IMR-90 (cell line): ENCODE data around the gene TRIM24.

Source experiments
- BHLHE40 ChIP-seq: fragments of 150-350 bp; IDR thresholded peaks from 2 replicates; pipeline ENCODE4 v1.6.1; 2016; ENCODE audit warnings: mild to moderate bottlenecking, low read depth, low read length
- CEBPB ChIP-seq: IDR thresholded peaks from 2 replicates; pipeline ENCODE4 v1.6.1; 2012; ENCODE audit warnings: low read depth, low read length, improper control_type of control experiment
- CTCF ChIP-seq: conservative IDR thresholded peaks from 2 replicates; pipeline ENCODE4 v1.5.1; 2012; ENCODE audit warnings: mild to moderate bottlenecking, low read depth, low read length, improper control_type of control experiment
- ELK1 ChIP-seq: fragments of 150-350 bp; IDR thresholded peaks from 2 replicates; pipeline ENCODE4 v1.6.1; 2016; ENCODE audit warnings: low read depth, mild to moderate bottlenecking, low read length, moderate library complexity, borderline replicate concordance
- MXI1 ChIP-seq: IDR thresholded peaks from 2 replicates; pipeline ENCODE4 v1.6.1; 2012; ENCODE audit warnings: low read depth, mild to moderate bottlenecking, low read length, moderate library complexity, borderline replicate concordance
- POLR2A ChIP-seq: IDR thresholded peaks from 2 replicates; pipeline ENCODE4 v1.6.1; 2012; ENCODE audit warnings: mild to moderate bottlenecking, low read depth, low read length
- RAD21 ChIP-seq: IDR thresholded peaks from 2 replicates; pipeline ENCODE4 v1.6.1; 2012; ENCODE audit warnings: low read length, improper control_type of control experiment
- RCOR1 ChIP-seq: IDR thresholded peaks from 2 replicates; pipeline ENCODE4 v1.6.1; 2012; ENCODE audit warnings: mild to moderate bottlenecking, low read length, improper control_type of control experiment; ENCODE audit not compliant: insufficient replicate concordance
- SMC3 ChIP-seq: fragments of 150-350 bp; IDR thresholded peaks from 2 replicates; pipeline ENCODE4 v1.6.1; 2016; ENCODE audit warnings: low read depth, mild to moderate bottlenecking, antibody characterized with exemption, low read length, moderate library complexity
- USF2 ChIP-seq: fragments of 150-350 bp; IDR thresholded peaks from 2 replicates; pipeline ENCODE4 v1.6.1; 2017; ENCODE audit warnings: mild to moderate bottlenecking, antibody characterized with exemption, low read length, low read depth

GRCh38 chr7:138525757-138526156, 65.7 kb downstream of the TRIM24 start:
- TF ChIP-seq CTCF (no peak), CEBPB (no peak), POLR2A (no peak), RAD21 (no peak), SMC3 (no peak), USF2 (no peak), ELK1 (no peak), BHLHE40 (no peak), RCOR1 (no peak), MXI1 (no peak)
